ENCODE results near the gene ERH. TPM values are rescaled to one million over a fixed set of nuclear protein-coding genes. Genes with fewer than 3 reads are reported as not detected.

Gene ERH
- total and polyA plus RNA-seq, 2 donors (not counting 1 experiment from before 2014, with no cell fraction given), result 29.3 to 169 TPM

GRCh38 chr14:69413483-69413882 lies 15.4 kb upstream of the ERH start:
- no peak overlapping the region for H3K4me2 ChIP-seq (replicated peaks; ENCODE audit: low read depth, low read length, poor library complexity, severe bottlenecking)
- no peaks in the 10 kb centered on the region for H3K27me3 Mint-ChIP-seq
- H3K27ac Mint-ChIP-seq, result no peak overlapping the region
- peaks cover 0 to 2% (median 0%) of the 10 kb centered on the region in 3 donors for H3K9me3 ChIP-seq (ENCODE audit: control extremely low read depth in 1 of 3, control insufficient read depth in 2 of 3, insufficient read depth in 1 of 3, low read length in 2 of 3)
- H3K4me3 Mint-ChIP-seq, result no peak overlapping the region
- WGBS (ENCODE audit: insufficient coverage), result no CpG with 5 or more reads among the region's 2 CpGs
- H4K20me1 ChIP-seq (ENCODE audit: control insufficient read depth, insufficient read depth, low read length, poor library complexity, severe bottlenecking), result peaks cover 28% of the 10 kb centered on the region
- peaks cover 64% of the 10 kb centered on the region for H3K79me2 ChIP-seq (ENCODE audit: control insufficient read depth, insufficient read depth, low read length)
- CTCF ChIA-PET, result no interaction called here
- peaks cover 25% of the 10 kb centered on the region for H3K4me1 Mint-ChIP-seq
- ATAC-seq (ENCODE audit: low read depth) (no peak), DNase-seq (no peak)
- H3K4me1 ChIP-seq (ENCODE audit: control insufficient read depth in 2 of 2, insufficient read depth in 2 of 2, low read length in 2 of 2), result no peaks in the 10 kb centered on the region
- no peak overlapping the region for H2AFZ ChIP-seq (ENCODE audit: insufficient read depth, low read depth, low read length, poor library complexity, severe bottlenecking)
- H3K27ac ChIP-seq (ENCODE audit: low read length in 2 of 2), result no peak overlapping the region
- no peak for TF ChIP-seq CTCF (IDR thresholded peaks at IDR 0.05)
- no peak for TF ChIP-seq EZH2 (IDR thresholded peaks at IDR 0.05; ENCODE audit: borderline replicate concordance, insufficient read depth, low read depth, low read length, poor library complexity, severe bottlenecking)
- POLR2A ChIA-PET, result interaction anchor here (0.6 kb wide), 1 partner anchor 465 kb away, joined by 4 read pairs; no protein-coding TSS in a partner anchor
- H3K9me3 Mint-ChIP-seq (ENCODE audit: insufficient read depth), result no peaks in the 10 kb centered on the region
- no peak overlapping the region for H3K4me3 ChIP-seq (ENCODE audit: control extremely low read depth in 1 of 5, extremely low read depth in 1 of 5, insufficient read depth in 1 of 5, low read depth in 2 of 5, low read length in 4 of 5)
- no peak overlapping the region for H3K9ac ChIP-seq (ENCODE audit: low read length)
- no peaks in the 10 kb centered on the region for H3K36me3 ChIP-seq (replicated peaks in 1 of 2; ENCODE audit: control extremely low read depth in 1 of 2, control insufficient read depth in 1 of 2, extremely low read depth in 1 of 2, insufficient read depth in 2 of 2, low read length in 1 of 2)
- no peaks in the 10 kb centered on the region for H3K27me3 ChIP-seq (replicated peaks in 1 of 4; ENCODE audit: control extremely low read depth in 1 of 4, control insufficient read depth in 3 of 4, insufficient read depth in 4 of 4, low read length in 3 of 4)
- intact Hi-C loops (cut with micrococcal nuclease), result no loop called here

- WGBS (ENCODE audit: insufficient coverage), result no CpG with 5 or more reads among the region's 2 CpGs
- peaks cover 0 to 5% of the 10 kb centered on the region in 2 experiments for H3K36me3 ChIP-seq (replicated peaks in 1 of 2; ENCODE audit: control extremely low read depth in 1 of 2, control insufficient read depth in 1 of 2, extremely low read depth in 1 of 2, insufficient read depth in 2 of 2, low read length in 1 of 2)
- no peaks in the 10 kb centered on the region for H3K27me3 Mint-ChIP-seq
- peaks cover 74% of the 10 kb centered on the region for H3K79me2 ChIP-seq (ENCODE audit: control insufficient read depth, insufficient read depth, low read length)
- no peak overlapping the region for H2AFZ ChIP-seq (ENCODE audit: insufficient read depth, low read depth, low read length, poor library complexity, severe bottlenecking)
- no peaks in the 10 kb centered on the region for H3K27me3 ChIP-seq (replicated peaks in 1 of 4; ENCODE audit: control extremely low read depth in 1 of 4, control insufficient read depth in 3 of 4, insufficient read depth in 4 of 4, low read length in 3 of 4)
- H3K27ac ChIP-seq (ENCODE audit: low read length in 2 of 2), result no peak overlapping the region
- TF ChIP-seq EZH2 (IDR thresholded peaks at IDR 0.05; ENCODE audit: borderline replicate concordance, insufficient read depth, low read depth, low read length, poor library complexity, severe bottlenecking) (no peak), CTCF (IDR thresholded peaks at IDR 0.05) (no peak)
- intact Hi-C loops (cut with micrococcal nuclease), result no loop called here
- no peak overlapping the region for H3K27ac Mint-ChIP-seq
- POLR2A ChIA-PET, result no interaction called here
- no peak overlapping the region for H3K4me3 ChIP-seq (ENCODE audit: control extremely low read depth in 1 of 5, extremely low read depth in 1 of 5, insufficient read depth in 1 of 5, low read depth in 2 of 5, low read length in 4 of 5)
- ATAC-seq (ENCODE audit: low read depth) (no peak), DNase-seq (no peak)
- H3K4me1 ChIP-seq (ENCODE audit: control insufficient read depth in 2 of 2, insufficient read depth in 2 of 2, low read length in 2 of 2), result no peaks in the 10 kb centered on the region
- H3K4me3 Mint-ChIP-seq, result no peak overlapping the region
- no peak overlapping the region for H3K4me2 ChIP-seq (replicated peaks; ENCODE audit: low read depth, low read length, poor library complexity, severe bottlenecking)
- H3K9ac ChIP-seq (ENCODE audit: low read length), result no peak overlapping the region
- H3K4me1 Mint-ChIP-seq, result peaks cover 16% of the 10 kb centered on the region
- no peaks in the 10 kb centered on the region for H3K9me3 ChIP-seq (ENCODE audit: control extremely low read depth in 1 of 3, control insufficient read depth in 2 of 3, insufficient read depth in 1 of 3, low read length in 2 of 3)
- peaks cover 71% of the 10 kb centered on the region for H4K20me1 ChIP-seq (ENCODE audit: control insufficient read depth, insufficient read depth, low read length, poor library complexity, severe bottlenecking)
- CTCF ChIA-PET, result no interaction called here
- H3K9me3 Mint-ChIP-seq (ENCODE audit: insufficient read depth), result no peaks in the 10 kb centered on the region
Measured at GRCh38 chr14:69408331-69408960, 10.3 kb upstream of the ERH start.
